ENCODE results near the gene RHOH. TPM values are rescaled to one million over a fixed set of nuclear protein-coding genes. Genes with fewer than 3 reads are reported as not detected.

Gene RHOH
- total RNA-seq, 1 donor from 2014 or later: 0.29 TPM

DNA sequence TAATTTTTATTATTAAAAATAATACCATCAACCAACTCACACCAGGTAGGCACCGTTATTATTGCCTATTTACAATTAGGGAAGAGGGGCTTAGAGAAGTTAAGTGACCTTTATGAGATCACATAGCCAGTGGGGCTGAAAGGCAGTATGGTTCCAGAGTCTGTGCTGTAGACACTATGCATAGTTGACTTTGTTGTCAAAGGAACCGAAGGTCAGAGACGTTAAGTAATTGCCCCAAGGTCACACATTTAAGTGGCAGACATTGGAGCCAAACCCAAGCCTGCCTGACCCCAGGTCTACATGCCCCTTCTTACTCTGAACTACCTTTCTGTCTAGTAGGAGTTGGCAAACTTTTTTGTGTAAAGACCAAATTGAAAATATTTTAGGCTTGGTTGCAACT, 36.4 kb downstream of the RHOH start:
- TF ChIP-seq, protein P1, sequence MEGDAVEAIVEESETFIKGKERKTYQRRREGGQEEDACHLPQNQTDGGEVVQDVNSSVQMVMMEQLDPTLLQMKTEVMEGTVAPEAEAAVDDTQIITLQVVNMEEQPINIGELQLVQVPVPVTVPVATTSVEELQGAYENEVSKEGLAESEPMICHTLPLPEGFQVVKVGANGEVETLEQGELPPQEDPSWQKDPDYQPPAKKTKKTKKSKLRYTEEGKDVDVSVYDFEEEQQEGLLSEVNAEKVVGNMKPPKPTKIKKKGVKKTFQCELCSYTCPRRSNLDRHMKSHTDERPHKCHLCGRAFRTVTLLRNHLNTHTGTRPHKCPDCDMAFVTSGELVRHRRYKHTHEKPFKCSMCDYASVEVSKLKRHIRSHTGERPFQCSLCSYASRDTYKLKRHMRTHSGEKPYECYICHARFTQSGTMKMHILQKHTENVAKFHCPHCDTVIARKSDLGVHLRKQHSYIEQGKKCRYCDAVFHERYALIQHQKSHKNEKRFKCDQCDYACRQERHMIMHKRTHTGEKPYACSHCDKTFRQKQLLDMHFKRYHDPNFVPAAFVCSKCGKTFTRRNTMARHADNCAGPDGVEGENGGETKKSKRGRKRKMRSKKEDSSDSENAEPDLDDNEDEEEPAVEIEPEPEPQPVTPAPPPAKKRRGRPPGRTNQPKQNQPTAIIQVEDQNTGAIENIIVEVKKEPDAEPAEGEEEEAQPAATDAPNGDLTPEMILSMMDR (IDR thresholded peaks at IDR 0.05; ENCODE audit: unreplicated experiment): no peak
- Mint-ChIP-seq H3K27ac (no peak overlapping the region), H3K36me3 (no peaks in the 10 kb centered on the region), H3K4me1 (no peaks in the 10 kb centered on the region), H3K9me3 (peaks cover 4% of the 10 kb centered on the region), H3K4me3 (no peak overlapping the region), H3K27me3 (ENCODE audit: low read depth) (no peaks in the 10 kb centered on the region)
- DNase-seq (ENCODE audit: low spot score in 2 of 2, unreplicated experiment in 2 of 2): no peak

DNA sequence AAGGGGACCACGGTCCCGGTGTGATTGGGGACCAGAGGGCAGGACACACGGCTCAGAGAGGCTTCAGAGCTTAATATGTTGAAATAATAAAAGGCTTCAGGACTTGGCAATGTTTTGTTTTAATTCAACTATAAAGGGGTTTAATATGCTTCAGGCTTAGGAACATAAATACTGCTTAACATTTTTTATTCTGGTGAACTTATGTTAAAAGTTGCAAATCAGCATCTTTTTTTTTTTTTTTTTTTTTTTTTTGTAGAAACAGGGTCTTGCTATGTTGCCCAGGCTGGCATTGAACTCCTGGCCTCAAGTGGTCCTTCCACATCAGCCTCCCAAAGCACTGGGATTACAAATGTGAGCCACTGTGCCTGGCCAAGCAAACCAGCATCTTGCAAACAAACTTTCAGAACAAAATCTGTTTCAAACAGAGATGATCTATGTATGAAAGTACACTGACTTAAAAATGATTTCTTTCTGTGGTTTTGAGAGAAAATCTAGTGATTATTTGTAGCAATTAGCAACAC, 37.7 kb downstream of the RHOH start:
- no peak for DNase-seq (ENCODE audit: low spot score in 2 of 2, unreplicated experiment in 2 of 2)
- peaks cover 4% of the 10 kb centered on the region for H3K9me3 Mint-ChIP-seq
- TF ChIP-seq, protein P1 (IDR thresholded peaks at IDR 0.05; ENCODE audit: unreplicated experiment): no peak
- H3K4me3 Mint-ChIP-seq: no peak overlapping the region
- H3K36me3 Mint-ChIP-seq: no peaks in the 10 kb centered on the region
- H3K4me1 Mint-ChIP-seq: no peaks in the 10 kb centered on the region
- no peak overlapping the region for H3K27ac Mint-ChIP-seq
- H3K27me3 Mint-ChIP-seq (ENCODE audit: low read depth): no peaks in the 10 kb centered on the region

DNA sequence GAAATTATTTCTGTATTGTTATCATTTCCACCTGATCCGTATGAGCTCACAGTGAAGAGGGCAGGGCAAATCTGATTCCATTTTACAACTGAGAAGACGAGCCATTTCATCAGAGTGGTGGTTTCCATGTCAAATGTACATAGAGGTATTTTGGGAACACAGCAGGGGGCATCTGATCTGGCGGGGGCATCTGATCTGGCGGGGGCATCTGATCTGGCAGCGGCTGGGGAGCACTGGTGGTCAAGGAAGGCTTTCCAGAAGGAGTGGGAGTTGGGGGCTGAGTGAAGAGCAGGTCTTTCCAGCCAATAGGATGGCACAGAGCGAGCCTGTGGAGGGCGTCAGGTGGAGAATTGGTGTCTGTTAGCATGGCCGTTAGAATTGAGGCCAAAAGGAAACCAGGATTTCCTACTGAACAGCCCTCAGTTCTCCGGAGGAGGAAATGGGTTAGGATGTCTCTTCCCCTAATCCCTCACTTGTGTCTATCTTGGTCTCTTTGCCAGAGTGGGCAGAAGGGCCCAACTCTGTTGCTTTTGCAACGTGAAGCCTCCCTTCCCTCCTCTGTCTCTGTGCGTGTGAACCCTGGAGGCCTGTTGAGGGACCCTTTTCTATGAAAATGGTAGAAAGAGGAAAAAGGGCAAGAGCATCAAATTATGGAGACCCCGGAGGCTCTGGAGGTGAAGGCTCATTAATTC, 41.3 kb downstream of the RHOH start:
- Mint-ChIP-seq H3K9me3 (no peaks in the 10 kb centered on the region), H3K4me1 (peaks cover 5% of the 10 kb centered on the region), H3K27me3 (ENCODE audit: low read depth) (no peaks in the 10 kb centered on the region), H3K36me3 (no peaks in the 10 kb centered on the region), H3K27ac (no peak overlapping the region), H3K4me3 (no peak overlapping the region)
- DNase-seq (ENCODE audit: low spot score in 2 of 2, unreplicated experiment in 2 of 2): no peak
- TF ChIP-seq, protein P1 (IDR thresholded peaks at IDR 0.05; ENCODE audit: unreplicated experiment): no peak

DNA sequence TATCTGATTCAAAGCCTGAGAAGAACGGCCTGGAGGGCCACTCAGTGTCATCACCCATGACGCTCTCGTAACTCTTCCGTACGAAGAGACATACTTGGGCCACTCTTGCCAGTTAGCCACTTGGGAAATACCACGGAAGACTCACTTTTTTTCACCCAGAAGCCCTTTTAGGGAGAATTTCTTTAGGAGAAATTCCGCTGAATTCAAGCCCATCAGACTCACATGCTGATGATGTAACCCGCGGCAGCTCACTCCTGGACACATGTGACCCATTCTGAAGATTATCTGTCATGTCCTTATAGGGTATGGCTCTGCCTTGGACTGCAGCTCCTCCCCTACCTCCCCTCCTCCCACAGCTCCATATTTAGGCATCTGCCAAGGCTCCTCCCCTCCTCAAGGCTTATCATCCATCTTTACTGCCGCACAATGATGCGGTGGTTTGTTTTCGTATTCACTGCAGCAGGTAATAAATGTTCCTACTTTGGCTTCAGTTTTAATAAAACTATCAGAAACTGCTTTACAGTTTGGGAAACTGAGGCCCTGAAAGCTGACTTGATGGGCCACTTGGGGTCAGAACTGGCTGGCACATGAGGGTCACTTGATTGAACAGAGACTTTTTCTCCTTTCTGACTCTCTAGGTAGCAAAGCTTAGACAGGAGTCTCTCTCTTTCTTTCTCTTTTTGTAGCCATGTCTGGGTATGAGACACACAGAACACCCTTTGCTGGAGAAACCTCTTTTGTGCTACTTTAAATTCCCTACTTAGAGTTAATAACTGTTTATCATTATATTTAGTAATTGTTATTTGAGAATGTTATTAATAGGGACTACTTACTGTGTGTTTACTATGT, 42.1 kb downstream of the RHOH start:
- Mint-ChIP-seq H3K4me1 (peaks cover 5% of the 10 kb centered on the region), H3K27ac (no peak overlapping the region)
- TF ChIP-seq, protein P1 (IDR thresholded peaks at IDR 0.05; ENCODE audit: unreplicated experiment): no peak

DNA sequence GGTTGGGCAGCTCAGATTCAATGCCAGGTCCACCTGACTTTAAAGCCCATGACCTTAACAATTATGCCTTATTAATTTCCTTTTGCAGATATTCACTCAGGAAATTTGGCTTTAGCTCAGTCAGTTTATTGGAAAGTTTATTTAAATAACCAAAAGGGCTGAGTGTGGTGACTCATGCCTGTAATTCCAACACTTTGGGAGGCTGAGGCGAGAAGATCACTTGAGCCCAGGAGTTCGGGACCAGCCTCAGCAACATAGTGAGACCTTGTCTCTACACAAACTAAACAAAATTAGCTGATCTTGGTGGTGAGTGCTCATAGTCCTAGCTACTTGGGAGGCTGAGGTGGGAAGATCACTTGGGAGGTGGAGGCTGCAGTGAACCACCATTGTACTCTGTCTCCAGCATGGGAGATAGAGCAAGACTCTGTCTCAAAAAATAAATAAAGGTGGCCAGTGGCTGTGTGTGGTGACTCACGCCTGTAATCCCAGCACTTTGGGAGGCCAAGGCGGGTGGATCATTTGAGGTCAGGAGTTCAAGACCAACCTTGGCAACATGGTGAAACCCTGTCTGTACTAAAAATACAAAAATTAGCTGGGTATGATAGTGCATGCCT, 43.3 kb downstream of the RHOH start:
- DNase-seq (ENCODE audit: low spot score in 2 of 2, unreplicated experiment in 2 of 2): no peak
- Mint-ChIP-seq H3K4me1 (peaks cover 5% of the 10 kb centered on the region), H3K9me3 (no peaks in the 10 kb centered on the region), H3K27ac (no peak overlapping the region), H3K27me3 (ENCODE audit: low read depth) (no peaks in the 10 kb centered on the region), H3K4me3 (no peak overlapping the region), H3K36me3 (no peaks in the 10 kb centered on the region)
- TF ChIP-seq, protein P1 (IDR thresholded peaks at IDR 0.05; ENCODE audit: unreplicated experiment): no peak

More for the DNA sequence above, 42.1 kb downstream of the RHOH start:
- H3K4me3 Mint-ChIP-seq: no peak overlapping the region
- no peaks in the 10 kb centered on the region for H3K9me3 Mint-ChIP-seq
- no peaks in the 10 kb centered on the region for H3K36me3 Mint-ChIP-seq
- H3K27me3 Mint-ChIP-seq (ENCODE audit: low read depth): no peaks in the 10 kb centered on the region
- no peak for DNase-seq (ENCODE audit: low spot score in 2 of 2, unreplicated experiment in 2 of 2)
